Femur (tissue), 1 donor: ENCODE results near the gene ITM2C.

ENCODE experiments used
- DNase-seq: peaks from one replicate; pipeline ENCODE4 v3.0.0-alpha.2; 2017

The ITM2C gene

GRCh38 chr2:230908595-230909191, 44.0 kb downstream of the ITM2C start:
- peak; percentile 11 for DNase-seq

GRCh38 chr2:230909841-230910545, 45.3 kb downstream of the ITM2C start:
- DNase-seq, result no peak

- no peak for DNase-seq
Observed at GRCh38 chr2:230910546-230911177, 45.9 kb downstream of the ITM2C start.

- DNase-seq, result no peak
Observed at GRCh38 chr2:230912046-230912445, 47.3 kb downstream of the ITM2C start.

- no peak for DNase-seq
Observed at GRCh38 chr2:230912724-230913123, 48.0 kb downstream of the ITM2C start.

- DNase-seq, result peak; percentile 3
Observed at GRCh38 chr2:230913406-230914143, 48.8 kb downstream of the ITM2C start.

GRCh38 chr2:230914886-230915285, 50.1 kb downstream of the ITM2C start:
- DNase-seq, result no peak

- DNase-seq, result no peak
Observed at GRCh38 chr2:230915319-230915718, 50.6 kb downstream of the ITM2C start.

GRCh38 chr2:230916218-230916617, 51.5 kb downstream of the ITM2C start:
- no peak for DNase-seq

- no peak for DNase-seq
Observed at GRCh38 chr2:230919240-230919639, 54.5 kb downstream of the ITM2C start.

- no peak for DNase-seq
Observed at GRCh38 chr2:230919681-230920080, 54.9 kb downstream of the ITM2C start.

GRCh38 chr2:230920167-230920566, 55.4 kb downstream of the ITM2C start:
- DNase-seq, result no peak

- peak; percentile 3 for DNase-seq
Observed at GRCh38 chr2:230921806-230922595, 57.3 kb downstream of the ITM2C start.

- no peak for DNase-seq
Observed at GRCh38 chr2:230922951-230923717, 58.4 kb downstream of the ITM2C start.

GRCh38 chr2:230924092-230924469, 59.3 kb downstream of the ITM2C start:
- peak; percentile 1 for DNase-seq

- DNase-seq, result peak; percentile 12
Observed at GRCh38 chr2:230924470-230925341, 60.0 kb downstream of the ITM2C start, which contains the start of gene GPR55. TSS of gene GPR55 (minus strand) at chr2:230925242. CDS start at chr2:230910962, 14,280 bp downstream.

GRCh38 chr2:230925443-230925878, 60.7 kb downstream of the ITM2C start:
- DNase-seq, result no peak

GRCh38 chr2:230925879-230926765, 61.4 kb downstream of the ITM2C start:
- DNase-seq, result no peak

- peak; percentile 12 for DNase-seq
Observed at GRCh38 chr2:230927711-230928341, 63.1 kb downstream of the ITM2C start.
